Measurements from ENCODE around the gene OCSTAMP.

The OCSTAMP gene

GRCh38 chr20:46555370-46555956 lies 5.0 kb upstream of the OCSTAMP start:
- Mint-ChIP-seq H3K27me3 (no peaks in the 10 kb centered on the region), H3K9me3 (no peaks in the 10 kb centered on the region), H3K36me3 (ENCODE audit: insufficient read depth) (peaks cover 2% of the 10 kb centered on the region), H3K27ac (ENCODE audit: low read depth) (no peak overlapping the region), H3K4me3 (no peak overlapping the region), H3K4me1 (peaks cover 19% of the 10 kb centered on the region)
- ATAC-seq (replicated peaks; ENCODE audit: extremely low read depth, poor library complexity, severe bottlenecking) (no peak), DNase-seq (ENCODE audit: low spot score in 2 of 2) (no peak)

GRCh38 chr20:46554828-46555227 lies 4.4 kb upstream of the OCSTAMP start:
- Mint-ChIP-seq H3K27ac (ENCODE audit: low read depth) (no peak overlapping the region), H3K9me3 (no peaks in the 10 kb centered on the region), H3K4me1 (peaks cover 19% of the 10 kb centered on the region), H3K36me3 (ENCODE audit: insufficient read depth) (peaks cover 2% of the 10 kb centered on the region), H3K4me3 (no peak overlapping the region), H3K27me3 (no peaks in the 10 kb centered on the region)
- ATAC-seq (replicated peaks; ENCODE audit: extremely low read depth, poor library complexity, severe bottlenecking) (no peak), DNase-seq (ENCODE audit: low spot score in 2 of 2) (no peak)

GRCh38 chr20:46553926-46554325 lies 3.5 kb upstream of the OCSTAMP start:
- Mint-ChIP-seq H3K9me3 (no peaks in the 10 kb centered on the region), H3K27me3 (no peaks in the 10 kb centered on the region), H3K4me1 (peaks cover 19% of the 10 kb centered on the region), H3K4me3 (no peak overlapping the region), H3K27ac (ENCODE audit: low read depth) (no peak overlapping the region), H3K36me3 (ENCODE audit: insufficient read depth) (no peaks in the 10 kb centered on the region)
- ATAC-seq (replicated peaks; ENCODE audit: extremely low read depth, poor library complexity, severe bottlenecking) (no peak), DNase-seq (ENCODE audit: low spot score in 2 of 2) (no peak)

- ATAC-seq (replicated peaks; ENCODE audit: extremely low read depth, poor library complexity, severe bottlenecking) (peak; percentile 89), DNase-seq (ENCODE audit: low spot score in 2 of 2) (no peak)
- peak overlapping the region; percentile 54 for H3K4me3 Mint-ChIP-seq
- H3K27ac Mint-ChIP-seq (ENCODE audit: low read depth) = no peak overlapping the region
- H3K36me3 Mint-ChIP-seq (ENCODE audit: insufficient read depth) = no peaks in the 10 kb centered on the region
- peaks cover 19% of the 10 kb centered on the region for H3K4me1 Mint-ChIP-seq
- H3K9me3 Mint-ChIP-seq = no peaks in the 10 kb centered on the region
- H3K27me3 Mint-ChIP-seq = no peaks in the 10 kb centered on the region
Measured at GRCh38 chr20:46552460-46553420, 2.3 kb upstream of the OCSTAMP start.

GRCh38 chr20:46551522-46552381 lies 1.3 kb upstream of the OCSTAMP start:
- no peaks in the 10 kb centered on the region for H3K9me3 Mint-ChIP-seq
- H3K27me3 Mint-ChIP-seq = no peaks in the 10 kb centered on the region
- DNase-seq (ENCODE audit: low spot score in 2 of 2) (no peak), ATAC-seq (replicated peaks; ENCODE audit: extremely low read depth, poor library complexity, severe bottlenecking) (no peak)
- H3K4me3 Mint-ChIP-seq = no peak overlapping the region
- no peak overlapping the region for H3K27ac Mint-ChIP-seq (ENCODE audit: low read depth)
- H3K4me1 Mint-ChIP-seq = peaks cover 19% of the 10 kb centered on the region
- H3K36me3 Mint-ChIP-seq (ENCODE audit: insufficient read depth) = no peaks in the 10 kb centered on the region

- no peaks in the 10 kb centered on the region for H3K9me3 Mint-ChIP-seq
Measured at GRCh38 chr20:46549188-46549972, 1.1 kb downstream of the OCSTAMP start.

GRCh38 chr20:46548688-46549087 lies 1.8 kb downstream of the OCSTAMP start:
- Mint-ChIP-seq H3K4me3 (no peak overlapping the region), H3K27me3 (no peaks in the 10 kb centered on the region), H3K27ac (ENCODE audit: low read depth) (no peak overlapping the region), H3K9me3 (no peaks in the 10 kb centered on the region), H3K4me1 (peaks cover 24% of the 10 kb centered on the region), H3K36me3 (ENCODE audit: insufficient read depth) (no peaks in the 10 kb centered on the region)
- no peak for DNase-seq (ENCODE audit: low spot score in 2 of 2)
- no peak for ATAC-seq (replicated peaks; ENCODE audit: extremely low read depth, poor library complexity, severe bottlenecking)

More at GRCh38 chr20:46549188-46549972, 1.1 kb downstream of the OCSTAMP start:
- H3K36me3 Mint-ChIP-seq (ENCODE audit: insufficient read depth) = no peaks in the 10 kb centered on the region
- DNase-seq (ENCODE audit: low spot score in 2 of 2) (no peak), ATAC-seq (replicated peaks; ENCODE audit: extremely low read depth, poor library complexity, severe bottlenecking) (no peak)
- H3K27ac Mint-ChIP-seq (ENCODE audit: low read depth) = no peak overlapping the region
- H3K27me3 Mint-ChIP-seq = no peaks in the 10 kb centered on the region
- peaks cover 24% of the 10 kb centered on the region for H3K4me1 Mint-ChIP-seq
- no peak overlapping the region for H3K4me3 Mint-ChIP-seq

- peaks cover 19% of the 10 kb centered on the region for H3K4me1 Mint-ChIP-seq
- no peak overlapping the region for H3K4me3 Mint-ChIP-seq
- H3K27ac Mint-ChIP-seq (ENCODE audit: low read depth) = no peak overlapping the region
- DNase-seq (ENCODE audit: low spot score in 2 of 2) = no peak
- no peaks in the 10 kb centered on the region for H3K27me3 Mint-ChIP-seq
- H3K9me3 Mint-ChIP-seq = no peaks in the 10 kb centered on the region
- no peak for ATAC-seq (replicated peaks; ENCODE audit: extremely low read depth, poor library complexity, severe bottlenecking)
- no peaks in the 10 kb centered on the region for H3K36me3 Mint-ChIP-seq (ENCODE audit: insufficient read depth)
Measured at GRCh38 chr20:46547995-46548394, 2.5 kb downstream of the OCSTAMP start.

- Mint-ChIP-seq H3K27ac (ENCODE audit: low read depth) (no peak overlapping the region), H3K36me3 (ENCODE audit: insufficient read depth) (no peaks in the 10 kb centered on the region)
Measured at GRCh38 chr20:46546936-46547335, 3.5 kb downstream of the OCSTAMP start.

GRCh38 chr20:46546298-46546697 lies 4.2 kb downstream of the OCSTAMP start:
- H3K27me3 Mint-ChIP-seq = no peaks in the 10 kb centered on the region
- no peaks in the 10 kb centered on the region for H3K9me3 Mint-ChIP-seq
- DNase-seq (ENCODE audit: low spot score in 2 of 2) (no peak), ATAC-seq (replicated peaks; ENCODE audit: extremely low read depth, poor library complexity, severe bottlenecking) (no peak)
- H3K4me3 Mint-ChIP-seq = no peak overlapping the region
- H3K36me3 Mint-ChIP-seq (ENCODE audit: insufficient read depth) = no peaks in the 10 kb centered on the region
- peaks cover 5% of the 10 kb centered on the region for H3K4me1 Mint-ChIP-seq
- no peak overlapping the region for H3K27ac Mint-ChIP-seq (ENCODE audit: low read depth)

More at GRCh38 chr20:46546936-46547335, 3.5 kb downstream of the OCSTAMP start:
- ATAC-seq (replicated peaks; ENCODE audit: extremely low read depth, poor library complexity, severe bottlenecking) (no peak), DNase-seq (ENCODE audit: low spot score in 2 of 2) (no peak)
- Mint-ChIP-seq H3K4me3 (no peak overlapping the region), H3K27me3 (no peaks in the 10 kb centered on the region), H3K9me3 (no peaks in the 10 kb centered on the region), H3K4me1 (peaks cover 8% of the 10 kb centered on the region)

GRCh38 chr20:46545827-46546138 lies 4.7 kb downstream of the OCSTAMP start:
- no peaks in the 10 kb centered on the region for H3K27me3 Mint-ChIP-seq
- ATAC-seq (replicated peaks; ENCODE audit: extremely low read depth, poor library complexity, severe bottlenecking) (no peak), DNase-seq (ENCODE audit: low spot score in 2 of 2) (no peak)
- H3K36me3 Mint-ChIP-seq (ENCODE audit: insufficient read depth) = no peaks in the 10 kb centered on the region
- H3K4me1 Mint-ChIP-seq = peaks cover 5% of the 10 kb centered on the region
- no peak overlapping the region for H3K27ac Mint-ChIP-seq (ENCODE audit: low read depth)
- no peaks in the 10 kb centered on the region for H3K9me3 Mint-ChIP-seq
- H3K4me3 Mint-ChIP-seq = no peak overlapping the region

Measured in central memory CD8-positive, alpha-beta T cell (primary cell).